Body of pancreas (tissue), 4 donors: ENCODE measurements around the gene ENG. TPM values are rescaled to one million over a fixed set of nuclear protein-coding genes. Genes with fewer than 3 reads are reported as not detected.

Experiments
- ATAC-seq: fragments of 150-250 bp; one replicate; pipeline ENCODE4 v1.9.1; 2016
- DNase-seq, 4 donors: peaks; one replicate each; pipeline ENCODE4 v3.0.0-alpha.2; 2019
- H3K27ac ChIP-seq, 4 donors: fragments of 200-600 bp; sonication (generic); 1 replicate in 3 of 4; 2 replicates in 1 of 4; pipeline versions ENCODE4 v1.5.1 to v1.6.1; 2016 to 2019; ENCODE audit warnings: mild to moderate bottlenecking in 1 of 4, mixed read lengths in 1 of 4, moderate library complexity in 1 of 4
- H3K27me3 ChIP-seq, 2 donors: fragments of 200-600 bp; sonication (generic); one replicate each; pipeline ENCODE4 v1.6.0; 2016; ENCODE audit warnings: mild to moderate bottlenecking in 1 of 2
- H3K36me3 ChIP-seq, 2 donors: fragments of 200-600 bp; sonication (generic); replicated peaks in 1 of 2; 2 replicates each; pipeline ENCODE4 v1.5.1; 2016; ENCODE audit warnings: low read depth in 2 of 2; ENCODE audit not compliant: insufficient read depth in 1 of 2
- H3K4me1 ChIP-seq: fragments of 200-600 bp; sonication (generic); one replicate; pipeline ENCODE4 v1.6.0; 2016
- H3K4me3 ChIP-seq, 2 donors: fragments of 200-600 bp; sonication (generic); 1 replicate in 1 of 2; 2 replicates in 1 of 2; pipeline ENCODE4 v1.5.1; 2016 to 2019
- H3K9me3 ChIP-seq, 3 donors: fragments of 200-600 bp; sonication (generic); 1 replicate in 2 of 3; 2 replicates in 1 of 3; pipeline ENCODE4 v1.5.1; 2016
- CTCF ChIP-seq, 7 experiments: fragments of 450-650 bp in 4 of 7; fragments of 200-600 bp in 3 of 7; sonication (generic) in 3 of 7; IDR thresholded peaks; one replicate each; pipeline ENCODE4 v1.5.1; 2016 to 2019; ENCODE audit warnings: antibody characterized with exemption in 7 of 7
- POLR2A ChIP-seq, 3 donors: fragments of 450-650 bp; IDR thresholded peaks; one replicate each; pipeline ENCODE4 v1.6.1; 2016; ENCODE audit warnings: antibody characterized with exemption in 3 of 3, mild to moderate bottlenecking in 2 of 3
- WGBS, 2 donors: methylation state at CpG; one replicate each; pipeline ENCODE4 v1.1.5; 2017; 5-methylcytosine and 5-hydroxymethylcytosine counted together
- intact Hi-C: fragments of 100-400 bp; cut with DNase I; formaldehyde crosslinking; loops from one replicate; pipeline ENCODE4 v1.15.1; 2023
- total RNA-seq, 2 donors: library from RNA; depleted of rRNA; stranded (reverse); fragments of >200 nt; gene quantifications; one replicate each; pipeline ENCODE4 v1.1.0, GENCODE V29; 2016

Gene ENG
- total RNA-seq, 2 donors from 2014 or later: 20.2 to 26.7 TPM

DNA sequence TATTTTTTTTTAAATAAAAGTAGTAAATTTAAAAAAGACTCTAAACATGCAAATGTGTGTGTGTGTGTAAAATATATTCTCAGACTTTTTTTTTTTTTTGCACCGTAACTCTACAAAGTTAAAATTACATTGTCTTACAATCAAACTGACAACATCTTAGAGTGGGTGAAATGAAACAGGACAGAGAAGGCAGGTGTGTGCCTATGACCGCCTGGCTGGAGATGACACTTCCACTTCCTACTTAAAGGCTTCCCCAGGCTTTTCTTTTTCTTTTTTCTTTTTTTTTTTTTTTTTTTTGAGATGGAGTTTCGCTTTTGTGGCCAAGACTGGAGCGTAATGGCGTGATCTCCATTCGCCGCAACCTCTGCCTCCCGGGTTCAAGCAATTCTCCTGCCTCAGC, 25.7 kb upstream of the ENG start:
- Histone ChIP-seq H3K9me3 (no peaks in the 10 kb centered on the region), H3K4me3 (no peak overlapping the region), H3K27me3 (no peaks in the 10 kb centered on the region), H3K36me3 (no peaks in the 10 kb centered on the region), H3K27ac (no peak overlapping the region), H3K4me1 (peaks cover 45% of the 10 kb centered on the region)
- TF ChIP-seq POLR2A (IDR thresholded peaks at IDR 0.05) (no peak), CTCF (IDR thresholded peaks at IDR 0.05) (no peak)
- WGBS, 2 donors: 69 to 81% methylated on average over 8 of the region's 8 CpGs
- ATAC-seq (no peak), DNase-seq (no peak)
- intact Hi-C loops: no loop called here

DNA sequence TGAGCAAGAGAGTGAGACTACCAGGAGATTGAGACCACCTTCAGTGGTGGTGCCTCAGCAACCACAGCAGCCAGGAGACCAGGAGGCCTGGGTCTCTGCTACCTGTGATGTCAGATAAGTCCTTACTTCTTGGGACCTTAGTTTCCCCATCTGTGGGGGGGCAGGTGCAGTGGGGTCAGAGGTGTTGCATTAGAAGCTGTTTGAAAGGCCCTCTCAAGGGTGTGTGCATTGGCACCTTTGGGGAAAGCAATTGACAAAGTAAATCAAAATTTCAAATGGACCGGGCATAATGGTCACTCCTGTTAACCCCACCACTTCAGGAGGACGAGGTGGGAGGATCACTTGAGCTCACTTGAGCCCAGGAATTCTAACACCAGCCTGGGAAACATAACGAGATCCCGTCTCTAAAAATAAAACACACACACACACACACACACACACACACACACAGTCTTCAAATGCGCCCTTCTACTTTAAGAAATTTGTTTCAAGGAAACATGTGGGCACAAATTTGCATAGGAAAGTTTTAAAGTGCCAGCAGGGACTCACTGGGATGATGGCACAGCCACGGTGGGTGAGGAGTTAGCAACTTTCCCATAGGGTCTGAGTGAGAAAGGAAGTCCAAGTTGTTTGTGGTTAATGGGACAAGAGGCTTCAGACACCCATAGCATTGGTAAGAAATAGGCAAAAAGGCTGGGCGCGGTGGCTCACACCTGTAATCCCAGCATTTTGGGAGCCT, 24.4 kb upstream of the ENG start:
- no peak overlapping the region for H3K27ac ChIP-seq
- TF ChIP-seq POLR2A (IDR thresholded peaks at IDR 0.05): no peak
- TF ChIP-seq CTCF (IDR thresholded peaks at IDR 0.05): no peak

DNA sequence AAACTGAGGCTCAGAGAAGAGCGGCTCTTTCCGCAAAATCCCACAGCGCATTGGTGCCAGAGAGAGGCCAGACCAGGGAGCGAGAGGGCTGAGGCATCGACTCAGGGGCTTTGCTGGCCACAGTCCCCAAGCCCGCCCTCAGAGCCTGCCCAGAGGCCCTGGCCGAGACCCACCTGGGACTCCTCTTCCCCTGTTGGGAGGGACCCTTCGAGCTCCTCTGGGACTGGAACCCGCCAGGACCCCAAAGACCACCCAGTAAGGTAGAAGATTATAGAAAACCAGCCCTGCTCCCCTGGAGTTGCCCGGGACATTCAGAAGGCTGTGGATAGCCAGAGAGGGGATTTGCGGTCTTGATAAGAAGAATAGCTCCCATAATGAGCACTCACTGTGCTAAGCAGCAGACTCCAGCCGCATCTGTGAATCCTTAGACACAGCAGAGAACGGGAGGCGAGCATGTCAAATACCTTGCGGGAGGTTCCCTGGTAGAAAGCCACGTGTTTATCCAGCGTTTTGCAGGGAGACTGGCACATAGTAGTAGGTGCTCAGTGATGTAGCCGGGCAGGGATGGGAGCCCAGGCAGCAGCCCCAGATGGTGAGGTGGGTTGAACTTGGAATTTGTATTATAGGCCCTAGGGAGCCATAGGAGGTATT, 23.7 kb upstream of the ENG start:
- Histone ChIP-seq H3K27ac (peak overlapping the region; percentile 51 to 74 (median 62)), H3K27me3 (no peaks in the 10 kb centered on the region), H3K9me3 (no peaks in the 10 kb centered on the region), H3K4me1 (peaks cover 45% of the 10 kb centered on the region), H3K4me3 (peak overlapping the region; percentile 26 to 34), H3K36me3 (no peaks in the 10 kb centered on the region)
- ATAC-seq (no peak), DNase-seq (no peak)
- TF ChIP-seq CTCF (IDR thresholded peaks at IDR 0.05): no peak
- TF ChIP-seq POLR2A (IDR thresholded peaks at IDR 0.05): no peak
- WGBS, 2 donors: 37 to 50% methylated on average over 8 to 18 of the region's 18 CpGs
- intact Hi-C loops: loop anchor here (10.0 kb wide), 2 partner anchors 143 to 283 kb away; partner anchors contain the start of gene TOR2A

More for the DNA sequence above, 24.4 kb upstream of the ENG start:
- Histone ChIP-seq H3K27me3 (no peaks in the 10 kb centered on the region), H3K4me1 (peaks cover 45% of the 10 kb centered on the region), H3K36me3 (no peaks in the 10 kb centered on the region), H3K4me3 (no peak overlapping the region), H3K9me3 (no peaks in the 10 kb centered on the region)
- 47 to 58% methylated on average over 8 of the region's 8 CpGs for WGBS, 2 donors
- intact Hi-C loops: loop anchor here (10.0 kb wide), 2 partner anchors 144 to 284 kb away; partner anchors contain the start of gene TOR2A
- DNase-seq (no peak), ATAC-seq (no peak)

- no peaks in the 10 kb centered on the region for H3K27me3 ChIP-seq
- WGBS, 2 donors: 0 to 1% methylated on average over 6 to 44 of the region's 44 CpGs
- peak within 1 kb of the TSS; percentile 26 to 34 for H3K4me3 ChIP-seq
- peak within 1 kb of the TSS; percentile 51 to 74 (median 62) for H3K27ac ChIP-seq
- ATAC-seq (peak; percentile 82), DNase-seq (peak; percentile 80 to 89 (median 84))
- intact Hi-C loops: loop anchor here (10.0 kb wide), 2 partner anchors 143 to 283 kb away; partner anchors contain the start of gene TOR2A
- TF ChIP-seq CTCF (IDR thresholded peaks at IDR 0.05) (no peak), POLR2A (IDR thresholded peaks at IDR 0.05) (peak; percentile 49 to 54 (median 54))
- H3K9me3 ChIP-seq: no peaks in the 10 kb centered on the region
- peaks cover 45% of the 10 kb centered on the region for H3K4me1 ChIP-seq
- no peaks in the 10 kb centered on the region for H3K36me3 ChIP-seq
Observed at GRCh38 chr9:127877566-127877998, 23.1 kb upstream of the ENG start, which contains the start of gene AK1. TSS of gene AK1 (minus strand) at chr9:127877675. CDS start at chr9:127874617, 3,058 bp downstream.
